ENCODE measurements around the gene SLC7A7. TPM values are rescaled to one million over a fixed set of nuclear protein-coding genes. Genes with fewer than 3 reads are reported as not detected.

Gene SLC7A7
- total RNA-seq, 2 experiments from 2014 or later = 0.89 to 1.1 TPM

GRCh38 chr14:22821193-22822015 is 6.2 kb upstream of the SLC7A7 start:
- peaks cover 10% of the 10 kb centered on the region for H3K27me3 Mint-ChIP-seq

GRCh38 chr14:22820731-22821130 is 5.5 kb upstream of the SLC7A7 start:
- Histone ChIP-seq H3K27me3 (ENCODE audit: control insufficient read depth in 1 of 2, insufficient read depth in 2 of 2, low read length in 2 of 2) (peaks cover 0 to 2% of the 10 kb centered on the region in 2 experiments), H3K9me3 (ENCODE audit: control insufficient read depth in 1 of 2, insufficient read depth in 1 of 2, low read length in 2 of 2) (no peaks in the 10 kb centered on the region), H3K27ac (ENCODE audit: low read depth in 1 of 2, low read length in 2 of 2) (no peak overlapping the region), H3K4me1 (ENCODE audit: insufficient read depth, low read length) (peaks cover 20% of the 10 kb centered on the region), H3K4me3 (ENCODE audit: low read length) (no peak overlapping the region), H3K36me3 (ENCODE audit: insufficient read depth, low read length) (no peaks in the 10 kb centered on the region)
- Mint-ChIP-seq H3K27me3 (peaks cover 9% of the 10 kb centered on the region), H3K36me3 (ENCODE audit: low read depth) (no peaks in the 10 kb centered on the region), H3K4me1 (ENCODE audit: low read depth) (peaks cover 25% of the 10 kb centered on the region), H3K27ac (no peak overlapping the region), H3K9me3 (no peaks in the 10 kb centered on the region), H3K4me3 (no peak overlapping the region)
- POLR2A ChIA-PET = no interaction called here
- CTCF ChIA-PET = interaction anchor here (0.7 to 1.0 kb wide), 2 partner anchors 32 to 1850 kb away, joined by 3 read pairs; no protein-coding TSS in a partner anchor
- intact Hi-C loops (cut with DNase I, micrococcal nuclease) = no loop called here
- ATAC-seq (ENCODE audit: poor library complexity) (no peak), DNase-seq (no peak)
- TF ChIP-seq, protein P1, sequence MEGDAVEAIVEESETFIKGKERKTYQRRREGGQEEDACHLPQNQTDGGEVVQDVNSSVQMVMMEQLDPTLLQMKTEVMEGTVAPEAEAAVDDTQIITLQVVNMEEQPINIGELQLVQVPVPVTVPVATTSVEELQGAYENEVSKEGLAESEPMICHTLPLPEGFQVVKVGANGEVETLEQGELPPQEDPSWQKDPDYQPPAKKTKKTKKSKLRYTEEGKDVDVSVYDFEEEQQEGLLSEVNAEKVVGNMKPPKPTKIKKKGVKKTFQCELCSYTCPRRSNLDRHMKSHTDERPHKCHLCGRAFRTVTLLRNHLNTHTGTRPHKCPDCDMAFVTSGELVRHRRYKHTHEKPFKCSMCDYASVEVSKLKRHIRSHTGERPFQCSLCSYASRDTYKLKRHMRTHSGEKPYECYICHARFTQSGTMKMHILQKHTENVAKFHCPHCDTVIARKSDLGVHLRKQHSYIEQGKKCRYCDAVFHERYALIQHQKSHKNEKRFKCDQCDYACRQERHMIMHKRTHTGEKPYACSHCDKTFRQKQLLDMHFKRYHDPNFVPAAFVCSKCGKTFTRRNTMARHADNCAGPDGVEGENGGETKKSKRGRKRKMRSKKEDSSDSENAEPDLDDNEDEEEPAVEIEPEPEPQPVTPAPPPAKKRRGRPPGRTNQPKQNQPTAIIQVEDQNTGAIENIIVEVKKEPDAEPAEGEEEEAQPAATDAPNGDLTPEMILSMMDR (IDR thresholded peaks at IDR 0.05) = no peak

More at GRCh38 chr14:22821193-22822015, 6.2 kb upstream of the SLC7A7 start:
- no peaks in the 10 kb centered on the region for H3K36me3 Mint-ChIP-seq (ENCODE audit: low read depth)
- no peak overlapping the region for H3K27ac Mint-ChIP-seq
- H3K27ac ChIP-seq (ENCODE audit: low read depth in 1 of 2, low read length in 2 of 2) = no peak overlapping the region
- no peaks in the 10 kb centered on the region for H3K36me3 ChIP-seq (ENCODE audit: insufficient read depth, low read length)
- POLR2A ChIA-PET = interaction anchor here (2.7 kb wide), 1 partner anchor 31 kb away, joined by 12 read pairs; no protein-coding TSS in a partner anchor
- peaks cover 0 to 2% of the 10 kb centered on the region in 2 experiments for H3K27me3 ChIP-seq (ENCODE audit: control insufficient read depth in 1 of 2, insufficient read depth in 2 of 2, low read length in 2 of 2)
- DNase-seq = no peak
- no peak overlapping the region for H3K4me3 ChIP-seq (ENCODE audit: low read length)
- TF ChIP-seq, protein P1 (IDR thresholded peaks at IDR 0.05) = no peak
- intact Hi-C loops (cut with DNase I, micrococcal nuclease) = loop anchor here (1.0 to 2.0 kb wide), 3 partner anchors 32 to 162 kb away; partner anchors contain the start of gene AJUBA (in 1 of the 2)
- no peak overlapping the region for H3K4me3 Mint-ChIP-seq
- peaks cover 18% of the 10 kb centered on the region for H3K4me1 ChIP-seq (ENCODE audit: insufficient read depth, low read length)
- H3K9me3 Mint-ChIP-seq = no peaks in the 10 kb centered on the region
- CTCF ChIA-PET = interaction anchor here (4.1 kb wide), 1 partner anchor 31 kb away, joined by 67 read pairs; no protein-coding TSS in a partner anchor
- peaks cover 23% of the 10 kb centered on the region for H3K4me1 Mint-ChIP-seq (ENCODE audit: low read depth)
- H3K9me3 ChIP-seq (ENCODE audit: control insufficient read depth in 1 of 2, insufficient read depth in 1 of 2, low read length in 2 of 2) = no peaks in the 10 kb centered on the region
- no peak for ATAC-seq (ENCODE audit: poor library complexity)

- no peak overlapping the region for H3K4me3 Mint-ChIP-seq
- POLR2A ChIA-PET = interaction anchor here (0.5 to 0.7 kb wide), 2 partner anchors 53 to 164 kb away, joined by 3 read pairs; partner anchors contain the start of gene OXA1L
- no peak overlapping the region for H3K27ac Mint-ChIP-seq
These were observed 4.1 kb upstream of the SLC7A7 start for GRCh38 chr14:22819151-22819988.

More at GRCh38 chr14:22819151-22819988, 4.1 kb upstream of the SLC7A7 start:
- Histone ChIP-seq H3K27ac (ENCODE audit: low read depth in 1 of 2, low read length in 2 of 2) (no peak overlapping the region), H3K4me1 (ENCODE audit: insufficient read depth, low read length) (peaks cover 23% of the 10 kb centered on the region), H3K9me3 (ENCODE audit: control insufficient read depth in 1 of 2, insufficient read depth in 1 of 2, low read length in 2 of 2) (no peaks in the 10 kb centered on the region), H3K27me3 (ENCODE audit: control insufficient read depth in 1 of 2, insufficient read depth in 2 of 2, low read length in 2 of 2) (peaks cover 0 to 2% of the 10 kb centered on the region in 2 experiments), H3K4me3 (ENCODE audit: low read length) (no peak overlapping the region), H3K36me3 (ENCODE audit: insufficient read depth, low read length) (no peaks in the 10 kb centered on the region)
- DNase-seq (no peak), ATAC-seq (ENCODE audit: poor library complexity) (no peak)
- Mint-ChIP-seq H3K27me3 (peaks cover 6% of the 10 kb centered on the region), H3K36me3 (ENCODE audit: low read depth) (no peaks in the 10 kb centered on the region), H3K4me1 (ENCODE audit: low read depth) (peaks cover 25% of the 10 kb centered on the region), H3K9me3 (no peaks in the 10 kb centered on the region)
- intact Hi-C loops (cut with DNase I, micrococcal nuclease) = no loop called here
- CTCF ChIA-PET = interaction anchor here (1.3 to 1.9 kb wide), 2 partner anchors 33 to 249 kb away, joined by 4 to 5 read pairs; no protein-coding TSS in a partner anchor
- TF ChIP-seq, protein P1 (IDR thresholded peaks at IDR 0.05) = no peak

Data from CD4-positive, alpha-beta T cell (primary cell).